ENCODE results near the gene XPR1. TPM values are rescaled to one million over a fixed set of nuclear protein-coding genes. Genes with fewer than 3 reads are reported as not detected.

Gene XPR1
- total RNA-seq, 1 experiment from 2014 or later: 16.8 TPM

DNA sequence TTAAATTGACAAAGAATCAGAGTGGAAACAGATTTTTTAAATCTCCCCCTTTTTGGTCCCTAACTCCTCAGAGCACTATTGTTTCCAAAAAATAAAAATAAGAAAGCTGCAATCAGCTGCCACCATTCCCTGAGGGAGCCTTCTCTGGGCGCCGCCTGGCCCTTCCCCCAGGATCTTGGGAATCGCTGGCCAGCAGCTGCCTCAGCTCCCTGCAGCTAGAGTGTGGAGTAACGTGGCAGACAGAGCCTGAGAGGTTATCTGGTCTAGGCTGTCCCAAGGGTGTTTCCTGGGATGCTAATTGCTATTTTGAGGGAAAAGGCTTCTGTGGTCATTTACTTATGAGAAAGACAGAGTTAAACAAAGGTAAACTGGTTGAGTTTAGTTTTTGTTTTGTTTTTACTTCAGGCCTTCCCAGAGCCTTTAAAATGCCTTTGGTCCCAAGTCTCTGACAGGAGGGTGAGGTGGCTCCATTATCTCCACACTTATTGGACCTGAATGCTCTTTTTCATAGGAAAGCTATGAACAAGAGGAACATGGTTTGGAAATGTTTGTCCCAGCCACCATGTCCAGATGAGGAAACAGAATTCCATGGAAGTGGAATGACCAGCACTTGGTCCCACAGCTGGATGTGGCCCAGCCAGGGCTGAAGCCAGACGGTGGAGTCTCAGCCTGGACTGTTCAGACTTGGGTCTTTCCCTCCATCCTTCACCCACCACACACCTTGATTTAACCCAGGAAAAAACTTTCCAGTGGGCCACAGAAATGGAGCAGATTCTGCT is 266.8 kb downstream of the XPR1 start:
- POLR2A ChIA-PET (ENCODE audit: unreplicated experiment): interaction anchor here (0.9 kb wide), 1 partner anchor 192 kb away, joined by 6 read pairs; no protein-coding TSS in a partner anchor
- no peaks in the 10 kb centered on the region for H3K9me2 ChIP-seq (ENCODE audit: insufficient read depth)
- CTCF ChIA-PET: interaction anchor here (0.6 kb wide), 1 partner anchor 52 kb away, joined by 3 read pairs; no protein-coding TSS in a partner anchor
- no peaks in the 10 kb centered on the region for H4K20me1 ChIP-seq (ENCODE audit: insufficient read depth)
- no peak overlapping the region for H3K4me2 ChIP-seq
- H3K4me3 ChIP-seq: no peak overlapping the region
- no peaks in the 10 kb centered on the region; the same call in 1 of the 2 replicates for H3K27me3 ChIP-seq (ENCODE audit: insufficient read depth, low read depth)
- intact Hi-C loops (cut with micrococcal nuclease; ENCODE audit: unreplicated experiment): no loop called here
- no peak overlapping the region for H3K27ac ChIP-seq
- DNase-seq: no peak
- H2AFZ ChIP-seq: no peak overlapping the region
- no peaks in the 10 kb centered on the region for H3K79me2 ChIP-seq (ENCODE audit: low read depth)
- TF ChIP-seq CTCF (conservative IDR thresholded peaks at IDR 0.05) (no peak), EZH2 (IDR thresholded peaks at IDR 0.05; ENCODE audit: low read depth) (no peak)
- no peaks in the 10 kb centered on the region for H3F3A ChIP-seq (ENCODE audit: insufficient read depth, low read depth)
- H3K4me1 ChIP-seq (replicated peaks; ENCODE audit: insufficient read depth): no peaks in the 10 kb centered on the region
- BruUV-seq (replicated peaks): no TSS peak
- H3K36me3 ChIP-seq (ENCODE audit: low read depth): no peaks in the 10 kb centered on the region
- no peaks in the 10 kb centered on the region for H3K9me3 ChIP-seq (ENCODE audit: insufficient read depth, low read depth)

DNA sequence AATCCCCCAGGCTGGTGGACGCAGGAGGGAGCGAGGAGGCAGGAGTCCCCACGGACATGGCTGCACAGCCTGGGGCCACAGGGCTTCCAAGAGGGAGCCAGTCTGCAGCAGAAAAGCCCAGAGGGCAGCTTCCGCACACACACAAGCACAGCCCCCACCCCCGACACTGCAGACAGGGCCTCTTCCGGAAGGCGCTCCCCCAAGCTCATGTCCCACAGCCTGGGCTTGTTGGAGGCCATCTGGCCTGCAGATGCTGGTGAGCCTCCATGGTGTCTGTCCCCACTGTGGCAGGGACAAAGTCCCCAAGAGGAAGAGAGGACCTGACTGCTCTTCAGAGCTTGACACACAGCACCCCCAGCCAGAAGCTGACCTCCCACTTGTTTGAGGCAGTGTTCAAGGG is 267.4 kb downstream of the XPR1 start:
- no peaks in the 10 kb centered on the region for H3K4me1 ChIP-seq (replicated peaks; ENCODE audit: insufficient read depth)
- ChIA-PET POLR2A (ENCODE audit: unreplicated experiment) (interaction anchor here (0.9 kb wide), 1 partner anchor 192 kb away, joined by 6 read pairs; no protein-coding TSS in a partner anchor), CTCF (no interaction called here)
- H3K27me3 ChIP-seq (ENCODE audit: insufficient read depth, low read depth): no peaks in the 10 kb centered on the region; the same call in 1 of the 2 replicates
- H3K9me3 ChIP-seq (ENCODE audit: insufficient read depth, low read depth): no peaks in the 10 kb centered on the region
- H3K27ac ChIP-seq: no peak overlapping the region
- no peak overlapping the region for H3K4me2 ChIP-seq
- no peaks in the 10 kb centered on the region for H3K36me3 ChIP-seq (ENCODE audit: low read depth)
- H3K4me3 ChIP-seq: no peak overlapping the region
- H2AFZ ChIP-seq: no peak overlapping the region
- no peaks in the 10 kb centered on the region for H4K20me1 ChIP-seq (ENCODE audit: insufficient read depth)
- intact Hi-C loops (cut with micrococcal nuclease; ENCODE audit: unreplicated experiment): no loop called here
- H3K9me2 ChIP-seq (ENCODE audit: insufficient read depth): no peaks in the 10 kb centered on the region
- TF ChIP-seq CTCF (conservative IDR thresholded peaks at IDR 0.05) (no peak), EZH2 (IDR thresholded peaks at IDR 0.05; ENCODE audit: low read depth) (no peak)
- H3F3A ChIP-seq (ENCODE audit: insufficient read depth, low read depth): no peaks in the 10 kb centered on the region
- no peaks in the 10 kb centered on the region for H3K79me2 ChIP-seq (ENCODE audit: low read depth)
- DNase-seq: no peak
- no TSS peak for BruUV-seq (replicated peaks)

- intact Hi-C loops (cut with micrococcal nuclease; ENCODE audit: unreplicated experiment): no loop called here
Measured at GRCh38 chr1:180901076-180901990, 269.5 kb downstream of the XPR1 start.

More at GRCh38 chr1:180901076-180901990, 269.5 kb downstream of the XPR1 start:
- no TSS peak for BruUV-seq (replicated peaks)
- no peak overlapping the region for H2AFZ ChIP-seq
- H3K9me2 ChIP-seq (ENCODE audit: insufficient read depth): no peaks in the 10 kb centered on the region
- H3F3A ChIP-seq (ENCODE audit: insufficient read depth, low read depth): no peaks in the 10 kb centered on the region
- H3K9me3 ChIP-seq (ENCODE audit: insufficient read depth, low read depth): no peaks in the 10 kb centered on the region
- H3K27ac ChIP-seq: no peak overlapping the region
- CTCF ChIA-PET: no interaction called here
- POLR2A ChIA-PET (ENCODE audit: unreplicated experiment): no interaction called here
- H3K79me2 ChIP-seq (ENCODE audit: low read depth): no peaks in the 10 kb centered on the region
- no peaks in the 10 kb centered on the region for H3K4me1 ChIP-seq (replicated peaks; ENCODE audit: insufficient read depth)
- TF ChIP-seq EZH2 (IDR thresholded peaks at IDR 0.05; ENCODE audit: low read depth) (no peak), CTCF (conservative IDR thresholded peaks at IDR 0.05) (no peak)
- DNase-seq: no peak
- H3K4me3 ChIP-seq: no peak overlapping the region
- H4K20me1 ChIP-seq (ENCODE audit: insufficient read depth): no peaks in the 10 kb centered on the region
- H3K36me3 ChIP-seq (ENCODE audit: low read depth): no peaks in the 10 kb centered on the region
- no peaks in the 10 kb centered on the region; the same call in 1 of the 2 replicates for H3K27me3 ChIP-seq (ENCODE audit: insufficient read depth, low read depth)
- no peak overlapping the region for H3K4me2 ChIP-seq

Data from PC-9 (cell line).